BJ (cell line): ENCODE data around the gene PREP. TPM values are rescaled to one million over a fixed set of nuclear protein-coding genes. Genes with fewer than 3 reads are reported as not detected.
"Not testable (repeated sequence)": the region's sequence is repeated elsewhere in the genome, so short reads cannot be mapped to it uniquely, and the experiment has no call there.

Experiments
- CTCF ChIA-PET: fragments of 350-600 bp; formaldehyde crosslinking; extraction: SDS; loops from one replicate; lab custom pipeline; 2021; ENCODE audit warnings: antibody characterized with exemption, inconsistent platforms; lab: Yijun Ruan, JAX
- POLR2A ChIA-PET: fragments of 300-600 bp; sonication (Branson Sonifier 250); formaldehyde crosslinking; extraction: SDS; loops from one replicate; lab custom pipeline; 2021; ENCODE audit warnings: antibody characterized with exemption; lab: Charles Lee
- DNase-seq: peaks from one replicate; pipeline ENCODE4 v3.0.0-alpha.2; 2011; ENCODE audit warnings: low read depth
- H3K27me3 ChIP-seq: 2 replicates; pipeline ENCODE4 v1.6.0; 2011; ENCODE audit warnings: low read length; ENCODE audit not compliant: control insufficient read depth, insufficient read depth
- H3K36me3 ChIP-seq: 2 replicates; pipeline ENCODE4 v1.5.1; 2011; ENCODE audit warnings: low read length; ENCODE audit not compliant: control insufficient read depth, insufficient read depth
- H3K4me3 ChIP-seq: 2 replicates; pipeline ENCODE4 v1.5.1; 2011; ENCODE audit warnings: low read depth, mild to moderate bottlenecking, control low read depth, low read length
- CTCF ChIP-seq: IDR thresholded peaks from 2 replicates; pipeline ENCODE4 v1.5.1; 2011; ENCODE audit warnings: low read depth, mild to moderate bottlenecking, control low read depth, inconsistent platforms, low read length, moderate library complexity; ENCODE audit not compliant: insufficient read depth
- polyA plus RNA-seq: library from polyadenylated mRNA; depleted of rRNA; stranded (reverse); fragments of >200 nt; gene quantifications from 2 replicates; pipeline ENCODE4 v1.2.3, GENCODE V29; 2011; rRNA removed

The PREP gene
- polyA plus RNA-seq, 1 experiment: 10.8 TPM

GRCh38 chr6:105250533-105250932 lies 152.3 kb downstream of the PREP start:
- no peak for TF ChIP-seq CTCF
- H3K4me3 ChIP-seq: no peak overlapping the region
- no peaks in the 10 kb centered on the region for H3K27me3 ChIP-seq
- no peak for DNase-seq
- no peaks in the 10 kb centered on the region for H3K36me3 ChIP-seq
- CTCF ChIA-PET: no interaction called here
- POLR2A ChIA-PET: no interaction called here

GRCh38 chr6:105243487-105243886 lies 159.4 kb downstream of the PREP start:
- no peak for DNase-seq
- CTCF ChIA-PET: no interaction called here
- H3K27me3 ChIP-seq: peaks cover 3% of the 10 kb centered on the region; the same call in 1 of the 2 replicates
- H3K36me3 ChIP-seq: no peaks in the 10 kb centered on the region
- H3K4me3 ChIP-seq: no peak overlapping the region
- TF ChIP-seq CTCF: no peak
- POLR2A ChIA-PET: no interaction called here

GRCh38 chr6:105235155-105235554 lies 167.7 kb downstream of the PREP start:
- DNase-seq: no peak
- no peaks in the 10 kb centered on the region for H3K36me3 ChIP-seq
- TF ChIP-seq CTCF: no peak
- no peak overlapping the region for H3K4me3 ChIP-seq
- POLR2A ChIA-PET: no interaction called here
- peaks cover 2% of the 10 kb centered on the region; the same call in 1 of the 2 replicates for H3K27me3 ChIP-seq
- CTCF ChIA-PET: interaction anchor here (1.5 kb wide), 1 partner anchor 22 kb away, joined by 3 read pairs; no protein-coding TSS in a partner anchor

GRCh38 chr6:105231771-105232170 lies 171.1 kb downstream of the PREP start:
- H3K36me3 ChIP-seq, CTCF ChIA-PET, H3K27me3 ChIP-seq, POLR2A ChIA-PET, H3K4me3 ChIP-seq, DNase-seq: not testable (repeated sequence)

Other genes with a start within 250 kb of the PREP start
- gene POPDC3, start 223.1 kb downstream of the PREP start, polyA plus RNA-seq: 8.6 and 18.9 TPM in 2 replicates